Transverse colon (tissue), 4 donors: ENCODE data around the gene CORO2B. TPM values are rescaled to one million over a fixed set of nuclear protein-coding genes. Genes with fewer than 3 reads are reported as not detected.

Source experiments
- DNase-seq: peaks from one replicate; pipeline ENCODE4 v3.0.0-alpha.2; 2019
- H3K27ac ChIP-seq, 4 donors: fragments of 200-600 bp; sonication (generic); 2 replicates each; pipeline ENCODE4 v1.5.1; 2016 to 2018; ENCODE audit warnings: inconsistent platforms in 4 of 4
- H3K27me3 ChIP-seq: fragments of 200-600 bp; sonication (generic); 2 replicates; pipeline ENCODE4 v1.5.1; 2017; ENCODE audit warnings: inconsistent platforms
- H3K36me3 ChIP-seq, 4 donors: fragments of 200-600 bp; sonication (generic); 2 replicates each; pipeline ENCODE4 v1.5.1; 2017 to 2019; ENCODE audit warnings: inconsistent platforms in 4 of 4
- H3K4me1 ChIP-seq, 4 donors: fragments of 200-600 bp; sonication (generic); 2 replicates each; pipeline ENCODE4 v1.5.1; 2017 to 2020; ENCODE audit warnings: inconsistent platforms in 4 of 4
- H3K4me3 ChIP-seq, 4 donors: fragments of 200-600 bp; sonication (generic); 1 replicate in 1 of 4; 2 replicates in 3 of 4; pipeline versions ENCODE4 v1.5.1 to v1.6.1; 2017 to 2019; ENCODE audit warnings: inconsistent platforms in 4 of 4
- H3K9me3 ChIP-seq, 2 donors: fragments of 200-600 bp; sonication (generic); 2 replicates each; pipeline ENCODE4 v1.5.1; 2017 to 2019; ENCODE audit warnings: inconsistent platforms in 2 of 2
- EP300 ChIP-seq: sonication (generic); formaldehyde crosslinking; IDR thresholded peaks from one replicate; pipeline ENCODE4 v1.6.1; 2017; ENCODE audit warnings: antibody characterized with exemption, low read depth
- POLR2A ChIP-seq: fragments of 450-650 bp; IDR thresholded peaks from one replicate; pipeline ENCODE4 v1.6.1; 2016; ENCODE audit warnings: antibody characterized with exemption, mild to moderate bottlenecking, moderate library complexity
- POLR2AphosphoS5 ChIP-seq, 3 donors: sonication (generic); formaldehyde crosslinking; IDR thresholded peaks; one replicate each; pipeline ENCODE4 v1.6.1; 2016; ENCODE audit warnings: antibody characterized with exemption in 3 of 3
- WGBS, 2 donors: methylation state at CpG; one replicate each; pipeline ENCODE4 v1.1.5; 2018; ENCODE audit warnings: low coverage in 1 of 2; 5-methylcytosine and 5-hydroxymethylcytosine counted together
- in situ Hi-C, 4 donors: fragments of 200-750 bp; cut with MboI; loops; one replicate each; pipeline versions ENCODE4 v1.15.0 to v1.15.1; 2017; ENCODE audit warnings: low sequenced_read_pairs in 3 of 4, low pct_ligation_motif_present in 1 of 4, low pct_unique_long_range_greater_than_20kb in 1 of 4
- intact Hi-C: fragments of 100-400 bp; cut with DNase I; formaldehyde crosslinking; loops from one replicate; pipeline ENCODE4 v1.15.1; 2023; ENCODE audit warnings: low total_unique reads
- total RNA-seq, 4 donors: library from RNA; depleted of rRNA; stranded (reverse); fragments of >200 nt; gene quantifications; one replicate each; pipeline ENCODE4 v1.1.0, GENCODE V29; 2016
- TF ChIP-seq, protein P1 (sequence below), 5 experiments: fragments of 200-600 bp in 3 of 5; fragments of 450-650 bp in 2 of 5; sonication (generic) in 3 of 5; IDR thresholded peaks; 1 replicate in 2 of 5; 2 replicates in 3 of 5; pipeline ENCODE4 v1.5.1; 2016 to 2017; ENCODE audit warnings: antibody characterized with exemption in 5 of 5, inconsistent platforms in 3 of 5, mild to moderate bottlenecking in 2 of 5, moderate library complexity in 1 of 5

Gene CORO2B
- total RNA-seq, 4 donors from 2014 or later = 0.40 to 2.2 (median 2.0) TPM

DNA sequence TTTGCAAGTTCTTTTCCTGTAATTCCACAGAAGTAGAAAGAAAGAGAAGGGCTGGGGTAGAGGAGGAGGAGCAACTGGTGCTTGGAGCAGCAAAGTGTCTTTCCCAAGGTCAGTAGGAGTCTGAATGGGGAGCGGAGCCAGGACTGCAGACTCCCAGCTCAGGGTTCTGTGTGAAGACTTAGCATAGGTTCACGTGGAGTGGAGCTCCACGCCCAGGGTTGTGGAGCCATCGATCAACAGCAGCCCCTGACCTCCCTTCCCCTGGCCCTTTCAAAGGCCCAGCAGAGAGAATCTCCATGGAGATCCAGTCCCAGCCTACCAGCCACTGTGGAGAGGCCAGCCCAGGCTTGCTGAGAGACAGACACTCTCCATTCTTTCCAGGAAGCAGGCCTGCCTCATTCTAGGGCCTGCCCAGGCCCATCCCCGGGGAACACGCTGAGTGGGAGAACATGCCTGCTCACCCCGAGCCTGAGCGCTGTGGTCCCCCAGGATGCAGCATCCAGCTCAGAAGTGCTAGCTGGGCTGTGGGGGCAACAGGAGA lies 62.1 kb downstream of the CORO2B start:
- Histone ChIP-seq H3K4me1 (peaks cover 0 to 11% (median 0%) of the 10 kb centered on the region in 4 donors), H3K36me3 (no peaks in the 10 kb centered on the region), H3K4me3 (no peak overlapping the region), H3K9me3 (no peaks in the 10 kb centered on the region), H3K27ac (peak overlapping the region in 1 of 4 donors; percentile 21), H3K27me3 (no peaks in the 10 kb centered on the region)
- in situ Hi-C loops = no loop called here
- TF ChIP-seq, protein P1, sequence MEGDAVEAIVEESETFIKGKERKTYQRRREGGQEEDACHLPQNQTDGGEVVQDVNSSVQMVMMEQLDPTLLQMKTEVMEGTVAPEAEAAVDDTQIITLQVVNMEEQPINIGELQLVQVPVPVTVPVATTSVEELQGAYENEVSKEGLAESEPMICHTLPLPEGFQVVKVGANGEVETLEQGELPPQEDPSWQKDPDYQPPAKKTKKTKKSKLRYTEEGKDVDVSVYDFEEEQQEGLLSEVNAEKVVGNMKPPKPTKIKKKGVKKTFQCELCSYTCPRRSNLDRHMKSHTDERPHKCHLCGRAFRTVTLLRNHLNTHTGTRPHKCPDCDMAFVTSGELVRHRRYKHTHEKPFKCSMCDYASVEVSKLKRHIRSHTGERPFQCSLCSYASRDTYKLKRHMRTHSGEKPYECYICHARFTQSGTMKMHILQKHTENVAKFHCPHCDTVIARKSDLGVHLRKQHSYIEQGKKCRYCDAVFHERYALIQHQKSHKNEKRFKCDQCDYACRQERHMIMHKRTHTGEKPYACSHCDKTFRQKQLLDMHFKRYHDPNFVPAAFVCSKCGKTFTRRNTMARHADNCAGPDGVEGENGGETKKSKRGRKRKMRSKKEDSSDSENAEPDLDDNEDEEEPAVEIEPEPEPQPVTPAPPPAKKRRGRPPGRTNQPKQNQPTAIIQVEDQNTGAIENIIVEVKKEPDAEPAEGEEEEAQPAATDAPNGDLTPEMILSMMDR (IDR thresholded peaks at IDR 0.05) = no peak
- no peak for TF ChIP-seq POLR2A
- TF ChIP-seq EP300 = no peak
- TF ChIP-seq POLR2AphosphoS5 (IDR thresholded peaks at IDR 0.05) = no peak
- intact Hi-C loops = no loop called here
- 75 to 83% methylated on average over 1 to 8 of the region's 8 CpGs for WGBS, 2 donors
- DNase-seq = no peak

DNA sequence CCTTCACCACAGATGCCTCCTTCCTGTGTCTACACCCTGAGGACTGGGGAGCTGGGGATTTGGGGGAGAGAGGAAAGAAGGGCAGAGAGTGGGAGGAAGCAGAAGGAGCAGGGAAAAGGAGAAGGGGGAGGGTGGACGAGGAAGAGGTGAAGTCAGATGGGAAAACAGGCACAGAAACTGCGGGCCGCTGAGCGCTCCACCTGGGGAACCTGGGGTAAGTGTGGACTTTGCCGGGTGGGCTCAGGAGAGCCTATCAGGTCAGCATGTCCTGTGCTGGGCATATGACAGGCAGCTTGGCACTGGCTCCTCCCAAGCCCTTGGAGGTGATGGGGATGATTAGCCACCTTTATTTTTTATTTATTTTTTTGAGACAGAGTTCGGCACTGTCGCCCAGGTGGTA lies 62.6 kb downstream of the CORO2B start:
- intact Hi-C loops (no loop called here), in situ Hi-C loops (no loop called here)
- Histone ChIP-seq H3K4me3 (no peak overlapping the region), H3K36me3 (no peaks in the 10 kb centered on the region), H3K27ac (peak overlapping the region in 1 of 4 donors; percentile 21), H3K27me3 (no peaks in the 10 kb centered on the region), H3K4me1 (peaks cover 0 to 11% (median 0%) of the 10 kb centered on the region in 4 donors), H3K9me3 (no peaks in the 10 kb centered on the region)
- TF ChIP-seq POLR2A (no peak), POLR2AphosphoS5 (IDR thresholded peaks at IDR 0.05) (no peak), EP300 (no peak)
- TF ChIP-seq, protein P1 (IDR thresholded peaks at IDR 0.05) = no peak
- DNase-seq = no peak
- 90 to 100% methylated on average over 1 to 7 of the region's 7 CpGs for WGBS, 2 donors

DNA sequence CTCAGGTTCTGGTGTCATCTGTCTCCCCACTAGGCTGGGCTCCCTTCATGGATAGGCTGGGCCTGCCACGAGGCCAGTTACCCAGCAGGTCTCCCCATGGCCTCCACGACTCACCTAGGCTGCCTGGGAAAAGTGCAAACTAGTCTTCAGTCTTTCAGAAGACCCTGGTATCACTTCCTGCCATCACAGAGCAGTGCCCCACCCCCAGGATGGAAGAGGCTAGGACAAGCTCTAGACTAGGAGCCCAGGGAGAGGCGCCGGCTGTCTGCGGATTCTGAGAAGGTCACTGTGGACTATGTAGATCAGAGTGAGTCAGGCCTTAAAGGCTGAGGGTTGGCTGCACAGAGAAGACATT lies 63.7 kb downstream of the CORO2B start:
- intact Hi-C loops (no loop called here), in situ Hi-C loops (no loop called here)
- Histone ChIP-seq H3K9me3 (no peaks in the 10 kb centered on the region), H3K27ac (no peak overlapping the region), H3K36me3 (no peaks in the 10 kb centered on the region), H3K4me1 (peaks cover 0 to 9% (median 0%) of the 10 kb centered on the region in 4 donors), H3K4me3 (no peak overlapping the region), H3K27me3 (no peaks in the 10 kb centered on the region)
- DNase-seq = no peak
- TF ChIP-seq EP300 = no peak
- TF ChIP-seq POLR2AphosphoS5 (IDR thresholded peaks at IDR 0.05) = no peak
- TF ChIP-seq POLR2A = no peak
- TF ChIP-seq, protein P1 (IDR thresholded peaks at IDR 0.05) = no peak
- WGBS, 2 donors = 95% methylated on average over 4 of the region's 5 CpGs; no CpG with 5 or more reads in 1 of the 2 donors

DNA sequence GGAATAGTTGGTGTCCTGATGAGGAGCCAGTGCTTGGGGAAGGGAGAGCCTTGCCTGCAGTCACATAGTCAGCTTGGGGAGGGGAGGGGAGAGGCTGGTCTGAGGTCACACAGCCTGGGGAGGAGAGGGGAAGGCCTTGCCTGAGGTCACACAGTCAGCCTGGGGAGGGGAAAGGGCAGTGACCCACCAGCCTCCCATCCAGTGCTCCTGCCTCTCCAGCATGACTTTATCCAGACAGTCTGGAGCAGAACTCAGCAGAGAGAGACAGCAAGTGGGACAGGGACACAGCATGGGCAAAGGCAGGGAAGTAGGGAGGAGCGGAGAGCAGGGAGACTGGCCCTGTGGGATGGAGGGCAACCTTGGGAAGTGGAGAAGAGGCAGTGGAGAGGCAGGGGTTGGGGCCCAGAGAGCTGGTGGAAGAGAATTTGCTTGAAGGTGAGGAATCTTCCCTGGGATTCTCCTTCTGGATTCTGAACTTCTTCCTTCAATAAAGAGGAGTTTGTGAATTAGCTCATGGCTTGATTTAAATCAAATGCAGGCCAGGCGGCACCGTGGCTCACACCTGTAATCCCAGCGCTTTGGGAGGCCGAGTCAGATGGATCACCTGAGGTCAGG lies 64.5 kb downstream of the CORO2B start:
- Histone ChIP-seq H3K36me3 (no peaks in the 10 kb centered on the region), H3K27ac (no peak overlapping the region), H3K9me3 (no peaks in the 10 kb centered on the region), H3K27me3 (no peaks in the 10 kb centered on the region), H3K4me3 (no peak overlapping the region), H3K4me1 (peaks cover 0 to 5% (median 0%) of the 10 kb centered on the region in 4 donors)
- TF ChIP-seq POLR2A (no peak), EP300 (no peak)
- intact Hi-C loops (no loop called here), in situ Hi-C loops (no loop called here)
- no peak for DNase-seq
- WGBS, 2 donors = 88 to 100% methylated on average over 1 to 5 of the region's 5 CpGs
